Mucosa of descending colon (tissue), 3 donors: ENCODE measurements around the gene TTC9C. TPM values are rescaled to one million over a fixed set of nuclear protein-coding genes. Genes with fewer than 3 reads are reported as not detected.
A peak's percentile ranks its signal among the peaks of the same experiment; 100 is the strongest.

Experiments
- ATAC-seq: fragments of 200-7000 bp; cut with Tn5 transposase; one replicate; pipeline ENCODE4 v1.9.1; 2020; ENCODE audit warnings: mild to moderate bottlenecking, moderate library complexity
- DNase-seq, 3 donors: peaks; one replicate each; pipeline ENCODE4 v3.0.0-alpha.2; 2020
- H3K36me3 ChIP-seq: fragments of 200-600 bp; one replicate; pipeline ENCODE4 v1.8.0; 2021; ENCODE audit warnings: low read depth, mild to moderate bottlenecking
- H3K4me1 ChIP-seq: fragments of 200-600 bp; one replicate; pipeline ENCODE4 v1.8.0; 2021; ENCODE audit warnings: low read depth, mild to moderate bottlenecking
- H3K4me3 ChIP-seq: fragments of 200-600 bp; one replicate; pipeline ENCODE4 v1.8.0; 2021; ENCODE audit warnings: mild to moderate bottlenecking
- H3K9me3 ChIP-seq: fragments of 200-600 bp; one replicate; pipeline ENCODE4 v1.8.0; 2021; ENCODE audit warnings: mild to moderate bottlenecking
- CTCF ChIP-seq: fragments of 200-600 bp; IDR thresholded peaks from one replicate; pipeline ENCODE4 v1.8.0; 2022; ENCODE audit warnings: antibody characterized with exemption, mild to moderate bottlenecking
- intact Hi-C, 2 donors: fragments of 100-400 bp; cut with DNase I in 1 of 2; cut with micrococcal nuclease in 1 of 2; formaldehyde crosslinking; loops; one replicate each; pipeline versions ENCODE4 v1.11.0 to v1.11.1; 2022; cut with DNase I, micrococcal nuclease
- total RNA-seq, 3 donors: library from RNA; stranded (reverse); fragmentation: NEBNext Ultra II Directional in 2 of 3; extraction: Animal tissue kit (Norgen Biotek cat#: 25700) in 2 of 3; gene quantifications; one replicate each; pipeline versions ENCODE4 v1.2.1 to v1.2.4, GENCODE V29; 2021 to 2023
- donor health status: DM: no; HTN: no; CAD: no; lungs with moderate emphysema.
- donor health status: DM: no; HTN: no; CAD: no.
- donor health status: DM: no; HTN: yes; CAD: no.

The TTC9C gene
- total RNA-seq, 3 donors from 2014 or later, result 27.7 to 31.8 (median 29.3) TPM

- H3K4me1 ChIP-seq, result peaks cover 38% of the 10 kb centered on the region
- H3K36me3 ChIP-seq, result no peaks in the 10 kb centered on the region
- peak; percentile 31 to 51 (median 36) for DNase-seq
- no peaks in the 10 kb centered on the region for H3K9me3 ChIP-seq
- no peak for ATAC-seq
- no peak overlapping the region for H3K4me3 ChIP-seq
- intact Hi-C loops, result no loop called here
- TF ChIP-seq CTCF, result no peak
Measured at GRCh38 chr11:62708392-62708791, 19.9 kb upstream of the TTC9C start.

GRCh38 chr11:62708793-62709192, 19.5 kb upstream of the TTC9C start:
- no peak for TF ChIP-seq CTCF
- DNase-seq (peak; percentile 57 to 77 (median 73)), ATAC-seq (peak; percentile 22)
- intact Hi-C loops, result no loop called here
- Histone ChIP-seq H3K9me3 (no peaks in the 10 kb centered on the region), H3K4me1 (peaks cover 34% of the 10 kb centered on the region), H3K4me3 (peak overlapping the region; percentile 9), H3K36me3 (no peaks in the 10 kb centered on the region)

GRCh38 chr11:62709247-62710000, 18.9 kb upstream of the TTC9C start:
- ATAC-seq (peak; percentile 82), DNase-seq (peak; percentile 95 to 99 (median 98))
- H3K4me1 ChIP-seq, result peaks cover 34% of the 10 kb centered on the region
- peak overlapping the region; percentile 9 for H3K4me3 ChIP-seq
- intact Hi-C loops, result no loop called here
- no peaks in the 10 kb centered on the region for H3K9me3 ChIP-seq
- no peak for TF ChIP-seq CTCF
- no peaks in the 10 kb centered on the region for H3K36me3 ChIP-seq

- H3K4me3 ChIP-seq, result no peak overlapping the region
- no peak for TF ChIP-seq CTCF
- no peaks in the 10 kb centered on the region for H3K9me3 ChIP-seq
- no peaks in the 10 kb centered on the region for H3K36me3 ChIP-seq
- H3K4me1 ChIP-seq, result peaks cover 32% of the 10 kb centered on the region
- intact Hi-C loops, result no loop called here
- DNase-seq, result peak in 1 of 3 donors; percentile 47
- ATAC-seq, result peak; percentile 3
Measured at GRCh38 chr11:62710001-62710345, 18.3 kb upstream of the TTC9C start.

GRCh38 chr11:62712276-62712812, 15.9 kb upstream of the TTC9C start:
- ATAC-seq, result no peak
- intact Hi-C loops, result no loop called here

More at GRCh38 chr11:62712276-62712812, 15.9 kb upstream of the TTC9C start:
- H3K4me3 ChIP-seq, result no peak overlapping the region
- H3K36me3 ChIP-seq, result peaks cover 14% of the 10 kb centered on the region
- H3K4me1 ChIP-seq, result peaks cover 22% of the 10 kb centered on the region
- peak in 1 of 3 donors; percentile 7 for DNase-seq
- no peak for TF ChIP-seq CTCF
- H3K9me3 ChIP-seq, result no peaks in the 10 kb centered on the region
